Epithelial cell of umbilical artery (primary cell): ENCODE results near the gene MFSD6. TPM values are rescaled to one million over a fixed set of nuclear protein-coding genes. Genes with fewer than 3 reads are reported as not detected.

ENCODE experiments used
- total RNA-seq: library from RNA; depleted of rRNA; stranded (reverse); fragments of >200 nt; gene quantifications from 2 replicates; pipeline ENCODE4 v1.2.3, GENCODE V29; 2014

The MFSD6 gene
- total RNA-seq, result 4.6 and 4.9 TPM in 2 replicates

DNA sequence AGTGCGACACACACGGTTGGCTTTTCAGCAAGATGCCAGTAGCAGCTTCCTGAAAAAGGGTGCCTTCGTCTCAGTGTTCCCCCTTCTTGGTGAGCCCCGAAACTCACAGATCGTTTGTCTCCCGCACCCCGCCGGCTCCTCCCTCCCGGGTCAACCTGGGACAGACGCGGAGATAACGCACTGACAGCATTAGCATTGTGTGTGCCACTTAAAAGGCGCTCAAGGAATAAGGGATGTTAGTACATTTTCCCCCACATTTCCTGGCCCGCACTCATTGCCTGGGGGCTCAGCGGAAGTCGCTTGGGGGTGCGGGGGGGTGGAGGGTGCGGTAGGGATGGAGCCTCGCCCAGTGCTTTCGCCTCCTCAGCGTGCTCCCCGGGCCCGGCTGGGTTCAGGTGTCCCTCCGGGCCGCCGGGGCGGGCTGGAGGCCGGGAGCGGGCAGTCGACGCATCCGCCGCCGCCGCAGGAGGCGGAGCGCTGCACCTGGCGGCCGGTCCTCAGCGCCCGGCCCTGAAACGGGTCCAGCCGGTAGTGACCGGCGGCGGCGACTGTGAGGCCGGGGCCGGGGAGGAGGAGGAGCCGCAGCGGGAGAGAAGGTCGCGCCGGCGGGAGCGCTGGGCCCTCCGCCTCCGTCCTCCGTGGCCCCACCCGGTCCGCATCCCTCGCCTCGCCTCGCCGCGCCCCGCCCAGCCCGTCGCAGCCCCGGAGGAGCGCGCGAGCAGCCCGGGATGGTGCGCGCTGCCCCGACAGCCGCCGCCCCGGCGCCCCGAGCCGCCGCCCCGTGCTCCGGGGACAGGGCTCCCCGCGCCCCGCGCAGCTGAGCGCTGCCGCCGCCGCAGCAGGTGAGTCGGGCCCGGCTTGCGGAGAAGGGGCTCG lies at the start of gene MFSD6:
Gene MFSD6 (plus strand): TSS at position 694 of the 876 bp plus-strand sequence. CDS start 27,675 bp downstream, outside the sequence.

GRCh38 chr2:190534310-190535120 lies 126.4 kb downstream of the MFSD6 start, which contains the start of gene NEMP2:
NEMP2 (minus strand) TSS chr2:190534722; CDS start chr2:190534655, 67 bp downstream.

Other genes starting within 250 kb of the MFSD6 start
- gene HIBCH, start 88.5 kb upstream of the MFSD6 start, total RNA-seq, result 11.0 and 25.7 TPM in 2 replicates
- gene INPP1, start 64.8 kb upstream of the MFSD6 start, total RNA-seq, result 9.4 and 23.7 TPM in 2 replicates
- 2.6 and 6.2 TPM in 2 replicates for gene NEMP2, start 126.4 kb downstream of the MFSD6 start, total RNA-seq
- 43.5 and 47.9 TPM in 2 replicates for gene NAB1, start 240.7 kb downstream of the MFSD6 start, total RNA-seq